Caco-2 (cell line): ENCODE measurements around the gene LMAN2. TPM values are rescaled to one million over a fixed set of nuclear protein-coding genes. Genes with fewer than 3 reads are reported as not detected.

Source experiments
- BruUV-seq: library from RNA; stranded (reverse); fragments of 400-500 nt; replicated peaks from 2 replicates; lab custom pipeline; 2021; lab: Mats Ljungman, UMichigan
- CTCF ChIA-PET: fragments of 300-600 bp; sonication (Branson Sonifier 250); formaldehyde crosslinking; loops from one replicate; lab custom pipeline; 2022; ENCODE audit warnings: antibody characterized with exemption; lab: Charles Lee
- POLR2A ChIA-PET: fragments of 300-600 bp; sonication (Branson Sonifier 250); formaldehyde crosslinking; loops from one replicate; lab custom pipeline; 2022; ENCODE audit warnings: antibody characterized with exemption; lab: Charles Lee
- DNase-seq, 2 experiments: peaks; one replicate each; pipeline versions ENCODE4 v3.0.0 to v3.0.0-alpha.2; 2020 to 2022
- H3K27me3 ChIP-seq: replicated peaks from 2 replicates; pipeline ENCODE4 v1.6.0; 2011; ENCODE audit warnings: low read length; ENCODE audit not compliant: control insufficient read depth, insufficient read depth
- H3K36me3 ChIP-seq: 2 replicates; pipeline ENCODE4 v1.5.1; 2011; ENCODE audit warnings: low read length; ENCODE audit not compliant: control insufficient read depth, insufficient read depth
- H3K4me1 ChIP-seq: fragments of 250-450 bp; sonication (Bioruptor Pico); 2 replicates; pipeline ENCODE4 v1.5.1; 2020; ENCODE audit warnings: mild to moderate bottlenecking
- H3K4me3 ChIP-seq: 2 replicates; pipeline ENCODE4 v1.5.1; 2011; ENCODE audit warnings: low read depth, mild to moderate bottlenecking, control low read depth, low read length
- H3K9me3 ChIP-seq: fragments of 250-450 bp; sonication (Bioruptor Pico); 2 replicates; pipeline ENCODE4 v1.5.1; 2020; ENCODE audit warnings: mild to moderate bottlenecking, moderate library complexity
- H3K27ac Mint-ChIP-seq: one replicate; pipeline ENCODE4 v1.8.0; 2022; ENCODE audit warnings: mixed read lengths; ENCODE audit not compliant: unreplicated experiment
- H3K27me3 Mint-ChIP-seq: one replicate; pipeline ENCODE4 v1.8.0; 2022; ENCODE audit warnings: mixed read lengths; ENCODE audit not compliant: insufficient read depth, unreplicated experiment
- H3K36me3 Mint-ChIP-seq: one replicate; pipeline ENCODE4 v1.8.0; 2022; ENCODE audit warnings: mild to moderate bottlenecking, mixed read lengths; ENCODE audit not compliant: insufficient read depth, unreplicated experiment
- H3K4me1 Mint-ChIP-seq: one replicate; pipeline ENCODE4 v1.8.0; 2022; ENCODE audit warnings: low read depth, mixed read lengths; ENCODE audit not compliant: unreplicated experiment
- H3K4me3 Mint-ChIP-seq: one replicate; pipeline ENCODE4 v1.8.0; 2022; ENCODE audit warnings: mild to moderate bottlenecking, moderate library complexity, mixed read lengths; ENCODE audit not compliant: unreplicated experiment
- H3K9me3 Mint-ChIP-seq: one replicate; pipeline ENCODE4 v1.8.0; 2022; ENCODE audit warnings: mixed read lengths; ENCODE audit not compliant: unreplicated experiment
- intact Hi-C: fragments of 100-400 bp; cut with micrococcal nuclease; formaldehyde crosslinking; loops from one replicate; pipeline ENCODE4 v1.10.0; 2022; ENCODE audit not compliant: unreplicated experiment
- total RNA-seq: library from RNA; stranded (reverse); gene quantifications from 2 replicates; pipeline ENCODE4 v1.2.3, GENCODE V29; 2022
- TF ChIP-seq, protein P1 (sequence below), 2 experiments: fragments of 200-600 bp in 1 of 2; IDR thresholded peaks; 1 replicate in 1 of 2; 2 replicates in 1 of 2; pipeline versions ENCODE4 v1.5.1 to v1.8.0; 2011 to 2022; ENCODE audit warnings: antibody characterized with exemption in 1 of 2, control low read depth in 1 of 2, inconsistent platforms in 1 of 2, low read depth in 1 of 2, low read length in 1 of 2, mild to moderate bottlenecking in 1 of 2, moderate library complexity in 1 of 2; ENCODE audit not compliant: insufficient read depth in 1 of 2, severe bottlenecking in 1 of 2, unreplicated experiment in 1 of 2

The LMAN2 gene
- total RNA-seq, 1 experiment from 2014 or later: 241 TPM

DNA sequence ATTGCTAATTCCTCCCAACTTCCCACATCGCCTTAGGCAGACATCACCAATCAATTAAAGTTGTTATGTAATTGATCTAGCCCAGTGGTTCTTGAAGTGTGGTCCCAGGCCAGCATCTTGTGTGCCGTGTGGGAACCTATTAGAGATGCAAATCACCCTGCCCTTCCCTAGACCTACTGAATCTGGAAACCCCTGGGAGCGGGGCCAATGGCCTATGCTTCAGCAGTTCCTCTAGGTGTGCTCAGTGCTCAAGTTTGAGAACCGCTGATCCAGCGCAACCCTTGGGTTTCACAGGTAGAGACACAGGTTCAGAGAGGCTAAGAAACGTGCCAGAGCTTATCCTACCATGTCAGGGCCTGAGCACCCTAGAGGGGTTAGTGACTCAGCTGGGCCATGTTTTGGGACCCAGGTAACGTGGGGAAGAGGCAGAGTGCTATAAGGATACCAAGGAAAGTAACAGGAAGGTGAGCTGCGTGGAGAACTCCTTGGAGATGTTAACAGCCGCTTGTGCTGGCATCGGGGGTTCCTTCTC lies 37.1 kb upstream of the LMAN2 start:
- Mint-ChIP-seq H3K36me3 (peaks cover 12% of the 10 kb centered on the region), H3K27ac (no peak overlapping the region), H3K9me3 (no peaks in the 10 kb centered on the region), H3K4me1 (peaks cover 16% of the 10 kb centered on the region), H3K27me3 (no peaks in the 10 kb centered on the region), H3K4me3 (no peak overlapping the region)
- BruUV-seq: no TSS peak
- intact Hi-C loops: no loop called here
- ChIA-PET CTCF (interaction anchor here (1.3 to 4.7 kb wide), 4 partner anchors 10 to 113 kb away, joined by 5 to 148 read pairs (median 33); partner anchors contain the start of gene PFN3), POLR2A (interaction anchor here (1.0 to 1.1 kb wide), 2 partner anchors 10 to 38 kb away, joined by 3 to 11 read pairs; partner anchors contain the start of gene GRK6)
- Histone ChIP-seq H3K36me3 (no peaks in the 10 kb centered on the region), H3K4me3 (no peak overlapping the region), H3K9me3 (no peaks in the 10 kb centered on the region), H3K4me1 (peaks cover 22% of the 10 kb centered on the region), H3K27me3 (no peaks in the 10 kb centered on the region)
- TF ChIP-seq, protein P1, sequence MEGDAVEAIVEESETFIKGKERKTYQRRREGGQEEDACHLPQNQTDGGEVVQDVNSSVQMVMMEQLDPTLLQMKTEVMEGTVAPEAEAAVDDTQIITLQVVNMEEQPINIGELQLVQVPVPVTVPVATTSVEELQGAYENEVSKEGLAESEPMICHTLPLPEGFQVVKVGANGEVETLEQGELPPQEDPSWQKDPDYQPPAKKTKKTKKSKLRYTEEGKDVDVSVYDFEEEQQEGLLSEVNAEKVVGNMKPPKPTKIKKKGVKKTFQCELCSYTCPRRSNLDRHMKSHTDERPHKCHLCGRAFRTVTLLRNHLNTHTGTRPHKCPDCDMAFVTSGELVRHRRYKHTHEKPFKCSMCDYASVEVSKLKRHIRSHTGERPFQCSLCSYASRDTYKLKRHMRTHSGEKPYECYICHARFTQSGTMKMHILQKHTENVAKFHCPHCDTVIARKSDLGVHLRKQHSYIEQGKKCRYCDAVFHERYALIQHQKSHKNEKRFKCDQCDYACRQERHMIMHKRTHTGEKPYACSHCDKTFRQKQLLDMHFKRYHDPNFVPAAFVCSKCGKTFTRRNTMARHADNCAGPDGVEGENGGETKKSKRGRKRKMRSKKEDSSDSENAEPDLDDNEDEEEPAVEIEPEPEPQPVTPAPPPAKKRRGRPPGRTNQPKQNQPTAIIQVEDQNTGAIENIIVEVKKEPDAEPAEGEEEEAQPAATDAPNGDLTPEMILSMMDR (IDR thresholded peaks at IDR 0.05; ENCODE audit: insufficient read depth in 1 of 2, low read depth in 1 of 2, low read length in 1 of 2, severe bottlenecking in 1 of 2, unreplicated experiment in 1 of 2): no peak
- no peak for DNase-seq

DNA sequence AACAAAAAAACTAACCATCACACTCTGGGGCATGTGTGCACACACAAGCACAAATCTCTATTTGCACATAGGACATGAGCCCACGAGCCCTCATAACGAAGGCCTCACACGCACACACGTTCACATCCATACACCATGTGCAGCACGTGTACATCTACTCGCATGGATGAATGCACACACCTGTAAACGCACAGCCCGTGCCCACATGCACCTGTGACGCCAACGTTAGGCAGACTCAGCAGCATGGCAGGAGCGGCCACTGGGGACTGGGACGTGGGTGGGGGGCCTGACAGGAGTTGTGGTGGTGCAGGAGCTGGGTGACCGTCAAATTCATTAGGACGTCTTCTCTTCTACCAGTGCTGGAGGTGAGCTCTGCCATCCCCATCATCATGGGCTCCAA lies 35.9 kb upstream of the LMAN2 start:
- H3K4me3 ChIP-seq: no peak overlapping the region
- no peak overlapping the region for H3K4me3 Mint-ChIP-seq
- ChIA-PET CTCF (interaction anchor here (0.6 to 4.7 kb wide), 3 partner anchors 16 to 67 kb away, joined by 3 to 148 read pairs (median 6); partner anchors contain the start of gene PFN3), POLR2A (no interaction called here)
- no peaks in the 10 kb centered on the region for H3K36me3 ChIP-seq
- intact Hi-C loops: no loop called here
- peaks cover 12% of the 10 kb centered on the region for H3K36me3 Mint-ChIP-seq
- no peaks in the 10 kb centered on the region for H3K9me3 Mint-ChIP-seq
- peaks cover 16% of the 10 kb centered on the region for H3K4me1 Mint-ChIP-seq
- no peaks in the 10 kb centered on the region for H3K27me3 ChIP-seq
- H3K27me3 Mint-ChIP-seq: no peaks in the 10 kb centered on the region
- no peak for DNase-seq
- no TSS peak for BruUV-seq
- H3K4me1 ChIP-seq: peaks cover 22% of the 10 kb centered on the region
- TF ChIP-seq, protein P1 (IDR thresholded peaks at IDR 0.05; ENCODE audit: insufficient read depth in 1 of 2, low read depth in 1 of 2, low read length in 1 of 2, severe bottlenecking in 1 of 2, unreplicated experiment in 1 of 2): no peak
- H3K27ac Mint-ChIP-seq: no peak overlapping the region
- H3K9me3 ChIP-seq: no peaks in the 10 kb centered on the region

DNA sequence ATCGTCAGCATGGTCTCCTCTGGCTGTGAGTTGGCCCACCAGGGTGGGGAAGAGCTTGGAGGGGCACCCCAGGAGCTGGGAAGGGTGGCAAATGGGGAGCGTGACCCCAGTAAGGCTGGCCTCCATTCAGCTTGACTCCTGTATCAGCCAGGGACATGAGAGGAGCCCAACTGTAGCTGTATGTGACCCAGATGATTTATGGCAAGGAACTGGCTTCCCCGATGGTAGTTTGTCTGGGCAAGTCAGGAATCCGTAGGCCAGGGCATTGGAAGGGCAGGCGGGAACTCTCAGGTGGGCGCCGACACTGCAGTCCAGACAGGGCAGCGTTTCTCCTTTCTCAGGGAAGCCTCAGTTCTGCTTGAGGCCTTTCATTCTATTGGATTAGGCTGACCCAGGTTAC lies 35.1 kb upstream of the LMAN2 start:
- intact Hi-C loops: no loop called here
- Histone ChIP-seq H3K4me1 (peaks cover 22% of the 10 kb centered on the region), H3K9me3 (no peaks in the 10 kb centered on the region), H3K27me3 (no peaks in the 10 kb centered on the region), H3K36me3 (no peaks in the 10 kb centered on the region), H3K4me3 (no peak overlapping the region)
- DNase-seq: no peak
- Mint-ChIP-seq H3K9me3 (no peaks in the 10 kb centered on the region), H3K36me3 (peaks cover 12% of the 10 kb centered on the region), H3K27me3 (no peaks in the 10 kb centered on the region), H3K4me3 (no peak overlapping the region), H3K27ac (no peak overlapping the region), H3K4me1 (peaks cover 16% of the 10 kb centered on the region)
- POLR2A ChIA-PET: no interaction called here
- no TSS peak for BruUV-seq
- TF ChIP-seq, protein P1 (IDR thresholded peaks at IDR 0.05; ENCODE audit: insufficient read depth in 1 of 2, low read depth in 1 of 2, low read length in 1 of 2, severe bottlenecking in 1 of 2, unreplicated experiment in 1 of 2): no peak
- CTCF ChIA-PET: interaction anchor here (0.6 to 0.7 kb wide), 2 partner anchors 16 to 31 kb away, joined by 3 to 4 read pairs; no protein-coding TSS in a partner anchor
